IPS-NIHi7 (cell line): ENCODE measurements around the gene APPBP2.

Source experiments
- DNase-seq: peaks from one replicate; pipeline ENCODE4 v3.0.0; 2012; ENCODE audit warnings: mixed read lengths; ENCODE audit errors: extremely low spot score

The APPBP2 gene

GRCh38 chr17:60393840-60394723 is 132.0 kb downstream of the APPBP2 start:
- no peak for DNase-seq
